Measurements from ENCODE around the gene REL.

REL gene

GRCh38 chr2:60958800-60959199 lies 77.4 kb downstream of the REL start:
- no peaks in the 10 kb centered on the region for H3K9me3 ChIP-seq
- H3K4me3 ChIP-seq: no peak overlapping the region
- H3K4me1 ChIP-seq: no peaks in the 10 kb centered on the region
- no peak for DNase-seq
- no peak for TF ChIP-seq CTCF (IDR thresholded peaks at IDR 0.05)
- no peak overlapping the region for H3K27ac ChIP-seq
- intact Hi-C loops (cut with DNase I; ENCODE audit: low total_unique reads): no loop called here
- H3K27me3 ChIP-seq: no peaks in the 10 kb centered on the region
- peaks cover 6 to 13% (median 11%) of the 10 kb centered on the region in 3 donors for H3K36me3 ChIP-seq

- intact Hi-C loops (cut with DNase I; ENCODE audit: low total_unique reads): no loop called here
- no peaks in the 10 kb centered on the region for H3K27me3 ChIP-seq
- peaks cover 3 to 7% (median 5%) of the 10 kb centered on the region in 3 donors for H3K36me3 ChIP-seq
- TF ChIP-seq CTCF (IDR thresholded peaks at IDR 0.05): no peak
- H3K9me3 ChIP-seq: no peaks in the 10 kb centered on the region
- H3K27ac ChIP-seq: no peak overlapping the region
- no peak overlapping the region for H3K4me3 ChIP-seq
- DNase-seq: no peak
- H3K4me1 ChIP-seq: no peaks in the 10 kb centered on the region
Observed at GRCh38 chr2:60959501-60959900, 78.1 kb downstream of the REL start.

- no peak for DNase-seq
- intact Hi-C loops (cut with DNase I; ENCODE audit: low total_unique reads): loop anchor here (10.0 kb wide), 1 partner anchor 1436 kb away; no protein-coding TSS in a partner anchor
- Histone ChIP-seq H3K36me3 (peaks cover 3 to 7% (median 5%) of the 10 kb centered on the region in 3 donors), H3K27ac (no peak overlapping the region), H3K4me3 (no peak overlapping the region), H3K27me3 (no peaks in the 10 kb centered on the region), H3K4me1 (no peaks in the 10 kb centered on the region), H3K9me3 (no peaks in the 10 kb centered on the region)
- TF ChIP-seq CTCF (IDR thresholded peaks at IDR 0.05): no peak
Observed at GRCh38 chr2:60960706-60961105, 79.3 kb downstream of the REL start.

- Histone ChIP-seq H3K4me1 (no peaks in the 10 kb centered on the region), H3K9me3 (no peaks in the 10 kb centered on the region), H3K27ac (no peak overlapping the region), H3K36me3 (peaks cover 3 to 7% (median 5%) of the 10 kb centered on the region in 3 donors), H3K4me3 (no peak overlapping the region), H3K27me3 (no peaks in the 10 kb centered on the region)
- no peak for DNase-seq
- intact Hi-C loops (cut with DNase I; ENCODE audit: low total_unique reads): loop anchor here (10.0 kb wide), 1 partner anchor 1437 kb away; no protein-coding TSS in a partner anchor
- no peak for TF ChIP-seq CTCF (IDR thresholded peaks at IDR 0.05)
Observed at GRCh38 chr2:60961457-60961856, 80.1 kb downstream of the REL start.

GRCh38 chr2:60962528-60962927 lies 81.2 kb downstream of the REL start:
- H3K4me1 ChIP-seq: no peaks in the 10 kb centered on the region
- H3K4me3 ChIP-seq: no peak overlapping the region

More at GRCh38 chr2:60962528-60962927, 81.2 kb downstream of the REL start:
- no peak for DNase-seq
- Histone ChIP-seq H3K27me3 (no peaks in the 10 kb centered on the region), H3K9me3 (no peaks in the 10 kb centered on the region), H3K27ac (no peak overlapping the region), H3K36me3 (peaks cover 0 to 7% (median 5%) of the 10 kb centered on the region in 3 donors)
- TF ChIP-seq CTCF (IDR thresholded peaks at IDR 0.05): no peak
- intact Hi-C loops (cut with DNase I; ENCODE audit: low total_unique reads): loop anchor here (10.0 kb wide), 1 partner anchor 1438 kb away; no protein-coding TSS in a partner anchor
